HepG2 (cell line): ENCODE data around the gene ABHD11. TPM values are rescaled to one million over a fixed set of nuclear protein-coding genes. Genes with fewer than 3 reads are reported as not detected.

Source experiments
- ATAD3A ChIP-seq: sonication (generic); formaldehyde crosslinking; IDR thresholded peaks from 2 replicates; pipeline ENCODE4 v1.4.0; 2020; ENCODE audit warnings: missing genetic modification reagents
- MAFK ChIP-seq, 2 experiments: IDR thresholded peaks in 1 of 2; conservative IDR thresholded peaks in 1 of 2; 2 replicates each; pipeline ENCODE4 v1.6.1; 2011; ENCODE audit warnings: improper control_type of control experiment in 2 of 2, low read length in 2 of 2
- MXD4 ChIP-seq: IDR thresholded peaks from 2 replicates; pipeline ENCODE4 v1.6.1; 2016; ENCODE audit warnings: mild to moderate bottlenecking, missing biosample characterization, missing genetic modification reagents
- NFRKB ChIP-seq: fragments of 450-650 bp; IDR thresholded peaks from 2 replicates; pipeline ENCODE4 v1.6.1; 2017
- PAX8 ChIP-seq: sonication (generic); formaldehyde crosslinking; IDR thresholded peaks from 2 replicates; pipeline ENCODE4 v1.8.0; 2022; ENCODE audit warnings: mild to moderate bottlenecking, missing genetic modification reagents, borderline replicate concordance
- PRDM4 ChIP-seq: sonication (generic); formaldehyde crosslinking; IDR thresholded peaks from 2 replicates; pipeline ENCODE4 v1.9.0; 2021; ENCODE audit warnings: missing genetic modification reagents, borderline replicate concordance
- RBAK ChIP-seq: sonication (generic); formaldehyde crosslinking; IDR thresholded peaks from 2 replicates; pipeline ENCODE4 v1.5.1; 2020; ENCODE audit warnings: mild to moderate bottlenecking, missing genetic modification reagents
- SMAD3 ChIP-seq: sonication (generic); formaldehyde crosslinking; IDR thresholded peaks from 2 replicates; pipeline ENCODE4 v1.4.0; 2020; ENCODE audit warnings: missing genetic modification reagents
- SOX6 ChIP-seq, 2 experiments: fragments of 450-650 bp in 1 of 2; sonication (generic) in 1 of 2; formaldehyde crosslinking in 1 of 2; IDR thresholded peaks; 2 replicates each; pipeline versions ENCODE4 v1.4.0 to v1.6.1; 2017 to 2020; ENCODE audit warnings: antibody characterized with exemption in 1 of 2, mild to moderate bottlenecking in 1 of 2, missing genetic modification reagents in 1 of 2
- SRSF9 ChIP-seq: fragments of 200-400 bp; formaldehyde crosslinking; IDR thresholded peaks from 2 replicates; pipeline ENCODE4 v1.6.1; 2018; ENCODE audit warnings: borderline replicate concordance, mild to moderate bottlenecking, low read depth, low read length; ENCODE audit not compliant: insufficient read depth, poor library complexity, severe bottlenecking
- TRIM24 ChIP-seq: sonication (generic); formaldehyde crosslinking; IDR thresholded peaks from 2 replicates; pipeline ENCODE4 v1.8.0; 2022; ENCODE audit warnings: mild to moderate bottlenecking, missing genetic modification reagents
- XRCC5 ChIP-seq: fragments of 200-400 bp; formaldehyde crosslinking; optimal IDR thresholded peaks from 2 replicates; pipeline ENCODE3; 2017; ENCODE audit warnings: mild to moderate bottlenecking, low read length
- ZBTB34 ChIP-seq: sonication (generic); formaldehyde crosslinking; IDR thresholded peaks from 2 replicates; pipeline ENCODE4 v1.8.0; 2022; ENCODE audit warnings: mild to moderate bottlenecking, missing genetic modification reagents
- ZFP91 ChIP-seq: sonication (generic); formaldehyde crosslinking; IDR thresholded peaks from 2 replicates; pipeline ENCODE4 v1.9.0; 2022; ENCODE audit warnings: missing genetic modification reagents, mild to moderate bottlenecking, borderline replicate concordance
- ZNF124 ChIP-seq: sonication (generic); formaldehyde crosslinking; IDR thresholded peaks from 2 replicates; pipeline ENCODE4 v1.4.0; 2020; ENCODE audit warnings: missing genetic modification reagents
- ZNF326 ChIP-seq: sonication (generic); formaldehyde crosslinking; IDR thresholded peaks from 2 replicates; pipeline ENCODE4 v1.4.0; 2020; ENCODE audit warnings: missing genetic modification reagents, borderline replicate concordance
- polyA plus RNA-seq, 8 experiments: library from polyadenylated mRNA; depleted of rRNA in 3 of 8; stranded (reverse) in 7 of 8; unstranded in 1 of 8; fragments of >200 nt; fragmentation: Illumina TruSeq in 4 of 8; extraction: Trizol in 4 of 8; gene quantifications; 2 replicates each; pipeline versions ENCODE4 v1.2.1 to v1.2.3, GENCODE V29; 2011 to 2016; ENCODE audit warnings: low read depth in 4 of 8, missing spikeins in 1 of 8, mixed read lengths in 1 of 8; ENCODE audit not compliant: insufficient read depth in 1 of 8
- total RNA-seq, 5 experiments: library from RNA; depleted of rRNA; stranded (reverse); fragments of >200 nt; fragmentation: Illumina TruSeq; extraction: Trizol; gene quantifications; 2 replicates each; pipeline ENCODE4 v1.2.3, GENCODE V29; 2016; ENCODE audit warnings: low read depth in 1 of 5

Gene ABHD11
- total and polyA plus RNA-seq, 2 of the 13 experiments (the other 11 are each of a cell fraction or from before 2014, with no cell fraction given), result 7.0 to 8.1 TPM

GRCh38 chr7:73738612-73739386, at the start of gene ABHD11 (continued):
- no peak for TF ChIP-seq SOX6 (IDR thresholded peaks at IDR 0.05)
- TF ChIP-seq SOX6 (CRISPR knock-in tag; IDR thresholded peaks at IDR 0.05), result peak; percentile 71; the same call in 1 of the 2 replicates
- peak; percentile 76 for TF ChIP-seq MXD4 (CRISPR knock-in tag)
- TF ChIP-seq PRDM4 (CRISPR knock-in tag), result no peak; the same call in 1 of the 2 replicates
- TF ChIP-seq RBAK (CRISPR knock-in tag), result no peak
- TF ChIP-seq ZBTB34 (CRISPR knock-in tag), result peak; percentile 67; the same call in 1 of the 2 replicates
- TF ChIP-seq NFRKB, result no peak
- TF ChIP-seq ZNF326 (CRISPR knock-in tag), result no peak
- peak; percentile 30; the same call in 1 of the 2 replicates for TF ChIP-seq SMAD3 (CRISPR knock-in tag)
- TF ChIP-seq ZNF124 (CRISPR knock-in tag), result peak; percentile 71; the same call in 1 of the 2 replicates
- TF ChIP-seq TRIM24 (CRISPR knock-in tag), result no peak
- peak; percentile 29 for TF ChIP-seq XRCC5
- TF ChIP-seq MAFK (conservative IDR thresholded peaks at IDR 0.05 in 1 of 2, IDR thresholded peaks at IDR 0.05 in 1 of 2; ENCODE audit: low read length in 2 of 2), result no peak
- no peak for TF ChIP-seq ATAD3A (CRISPR knock-in tag)
- TF ChIP-seq SRSF9, result no peak
- TF ChIP-seq ZFP91 (CRISPR knock-in tag), result peak; percentile 76; the same call in 1 of the 2 replicates
- TF ChIP-seq PAX8 (CRISPR knock-in tag), result no peak
